Stimulated activated CD4-positive, alpha-beta T cell treated with anti-CD3 and anti-CD28 coated beads, Interleukin-2, amount 100 ng/mL, for 48 hours (primary cell): ENCODE measurements around the gene SH2D4B.
"Not testable (repeated sequence)": the region's sequence is repeated elsewhere in the genome, so short reads cannot be mapped to it uniquely, and the experiment has no call there.

Source experiments
- DNase-seq, 2 donors: peaks; one replicate each; pipeline ENCODE4 v3.0.0-alpha.2; 2020

The SH2D4B gene

DNA sequence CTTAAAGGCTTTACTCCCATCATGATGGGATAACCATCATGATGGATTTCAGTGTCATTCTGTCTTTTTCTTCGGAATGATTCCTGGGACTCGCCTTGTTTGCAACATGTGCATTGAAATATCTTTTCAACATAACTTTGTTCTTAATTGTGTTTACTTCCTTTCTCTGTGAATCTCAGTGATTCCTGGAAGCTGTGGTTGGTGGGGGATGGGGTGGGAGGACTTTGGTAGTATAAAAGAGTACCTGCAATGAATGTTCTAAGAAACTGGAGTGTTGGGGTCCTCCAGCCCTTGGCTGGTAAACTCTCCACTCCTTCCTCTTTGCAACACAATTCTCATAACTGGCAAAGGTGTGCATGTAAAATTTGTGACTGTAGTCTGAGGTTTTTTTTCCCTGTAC is 11.5 kb upstream of the SH2D4B start:
- DNase-seq: no peak

GRCh38 chr10:80526742-80527141 is 11.0 kb upstream of the SH2D4B start:
- no peak for DNase-seq

DNA sequence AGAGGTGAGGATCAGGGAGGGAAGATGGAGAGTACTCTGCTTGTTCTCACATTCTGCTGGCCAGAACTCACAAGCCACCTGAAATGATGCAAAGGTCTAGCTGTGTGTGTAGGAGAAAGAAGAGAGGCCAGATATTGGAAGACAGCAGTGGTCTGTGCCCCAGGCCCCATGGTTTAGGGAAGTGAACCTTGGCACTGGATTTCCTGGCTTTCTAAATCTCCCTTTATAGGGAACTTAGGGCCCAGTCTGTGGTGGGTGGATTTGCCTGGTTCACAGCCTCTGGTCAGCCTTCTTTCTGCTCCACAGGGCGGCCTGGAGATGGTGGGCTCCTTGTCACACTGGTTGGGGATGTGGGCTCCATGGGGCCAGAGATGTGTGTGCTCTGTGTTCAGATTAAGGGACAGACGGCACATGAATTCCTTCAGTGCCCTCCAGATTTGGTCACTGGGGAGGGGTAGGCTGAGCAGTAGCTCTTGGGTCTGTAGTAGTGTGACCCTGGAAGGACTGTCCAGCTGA is 9.5 kb upstream of the SH2D4B start:
- DNase-seq: no peak

GRCh38 chr10:80528901-80529300 is 8.8 kb upstream of the SH2D4B start:
- no peak for DNase-seq

GRCh38 chr10:80529604-80530003 is 8.1 kb upstream of the SH2D4B start:
- DNase-seq: no peak

- peak; percentile 25 to 42 for DNase-seq
Observed at GRCh38 chr10:80530251-80530650, 7.5 kb upstream of the SH2D4B start.

DNA sequence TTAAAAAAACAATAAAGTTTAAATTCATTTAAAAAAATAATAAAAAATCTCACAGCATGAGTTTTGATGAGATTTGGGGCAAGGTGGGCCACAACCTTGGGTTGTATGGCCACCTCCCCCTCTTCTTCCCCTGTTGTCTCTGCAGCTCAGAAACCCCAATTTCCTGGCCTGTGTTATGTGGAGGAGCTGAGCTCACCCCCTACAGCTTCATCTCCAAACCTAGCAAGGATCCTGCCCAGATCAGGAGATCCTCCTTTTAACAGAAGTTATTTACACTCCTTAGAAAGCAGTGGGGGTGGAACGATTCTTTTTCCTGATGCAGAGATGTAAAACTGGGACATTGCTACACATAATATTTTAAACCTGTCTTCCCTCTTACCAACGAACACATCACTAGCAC is 6.9 kb upstream of the SH2D4B start:
- DNase-seq: no peak

- DNase-seq: no peak
Observed at GRCh38 chr10:80532571-80532970, 5.1 kb upstream of the SH2D4B start.

DNA sequence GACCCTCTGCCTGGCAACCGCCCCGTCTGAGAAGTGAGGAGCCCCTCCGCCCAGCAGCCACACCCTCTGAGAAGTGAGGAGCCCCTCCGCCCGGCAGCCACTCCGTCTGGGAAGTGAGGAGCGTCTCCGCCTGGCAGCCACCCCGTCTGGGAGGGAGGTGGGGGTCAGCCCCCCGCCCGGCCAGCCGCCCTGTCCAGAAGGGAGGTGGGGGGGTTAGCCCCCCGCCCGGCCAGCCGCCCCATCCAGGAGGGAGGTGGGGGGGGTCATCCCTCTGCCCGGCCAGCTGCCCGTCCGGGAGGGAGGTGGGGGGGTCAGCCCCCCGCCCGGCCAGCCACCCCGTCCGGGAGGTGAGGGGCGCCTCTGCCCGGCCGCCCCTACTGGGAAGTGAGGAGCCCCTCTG is 3.6 kb upstream of the SH2D4B start:
- DNase-seq: not testable (repeated sequence)

- not testable (repeated sequence) for DNase-seq
Observed at GRCh38 chr10:80534646-80535045, 3.1 kb upstream of the SH2D4B start.

- peak; percentile 57 to 75 for DNase-seq
Observed at GRCh38 chr10:80535671-80536360, 1.9 kb upstream of the SH2D4B start.

- DNase-seq: no peak
Observed at GRCh38 chr10:80536361-80536835, 1.3 kb upstream of the SH2D4B start.

GRCh38 chr10:80537086-80537735 is 491 bp upstream of the SH2D4B start:
- DNase-seq: no peak

- DNase-seq: no peak
Observed at GRCh38 chr10:80538481-80539185, 931 bp downstream of the SH2D4B start.

GRCh38 chr10:80539421-80540031 is 1.8 kb downstream of the SH2D4B start:
- no peak for DNase-seq

DNA sequence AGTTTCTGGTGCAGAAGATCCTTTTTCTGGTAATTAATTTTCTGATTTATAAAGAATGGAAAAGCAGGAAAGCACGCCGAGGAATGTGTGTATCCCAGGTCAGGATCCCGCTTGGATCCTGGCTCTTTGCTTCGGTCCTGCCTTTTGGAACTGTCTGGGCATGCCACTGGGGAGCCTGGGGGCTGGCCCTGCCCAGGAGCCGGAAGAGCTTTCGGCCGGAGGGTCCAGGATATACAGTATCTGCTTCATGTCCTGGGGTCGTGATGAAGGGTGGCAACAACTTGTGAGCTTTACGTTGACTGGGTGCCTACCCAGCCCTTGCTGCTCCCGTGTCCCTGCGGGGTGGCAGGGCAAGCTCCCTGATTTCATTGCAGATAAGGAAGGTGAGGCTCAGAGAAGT is 2.4 kb downstream of the SH2D4B start:
- DNase-seq: no peak

DNA sequence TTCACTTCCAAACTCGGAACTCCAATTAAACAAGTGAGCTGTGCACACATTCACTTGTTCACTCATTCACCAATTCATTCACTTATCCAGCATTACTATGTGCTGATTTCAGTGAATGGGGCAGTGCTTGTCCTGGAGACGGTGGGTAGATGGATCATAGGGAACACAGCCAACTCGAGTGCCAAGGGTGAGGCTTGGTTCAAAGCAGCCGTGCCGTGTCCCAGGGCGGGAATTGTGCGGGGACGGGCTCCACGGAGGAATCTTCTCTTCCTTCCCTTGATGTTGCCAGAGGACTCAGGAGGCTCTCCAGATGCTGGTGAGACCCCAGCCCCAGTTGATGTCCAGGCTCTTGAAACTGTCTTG is 2.9 kb downstream of the SH2D4B start:
- DNase-seq: no peak

GRCh38 chr10:80540981-80541750 is 3.5 kb downstream of the SH2D4B start:
- DNase-seq: no peak

GRCh38 chr10:80542053-80542452 is 4.4 kb downstream of the SH2D4B start:
- DNase-seq: no peak

GRCh38 chr10:80542652-80543318 is 5.1 kb downstream of the SH2D4B start:
- no peak for DNase-seq

DNA sequence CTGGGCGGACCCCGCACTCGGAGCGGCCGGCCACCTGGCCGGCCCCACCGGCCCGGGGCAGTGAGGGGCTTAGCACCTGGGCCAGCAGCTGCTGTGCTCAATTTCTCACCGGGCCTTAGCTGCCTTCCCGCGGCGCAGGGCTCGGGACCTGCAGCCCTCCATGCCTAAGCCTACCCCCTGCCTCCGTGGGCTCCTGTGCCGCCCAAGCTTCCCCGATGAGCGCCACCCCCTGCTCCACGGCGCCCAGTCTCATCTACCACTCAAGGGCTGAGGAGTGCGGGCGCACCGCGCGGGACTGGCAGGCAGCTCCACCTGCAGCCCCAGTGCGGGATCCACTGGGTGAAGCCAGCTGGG is 5.6 kb downstream of the SH2D4B start:
- not testable (repeated sequence) for DNase-seq

- DNase-seq: no peak
Observed at GRCh38 chr10:80544316-80544953, 6.7 kb downstream of the SH2D4B start.
